Measurements from ENCODE around the gene FBRSL1.

GRCh38 chr12:132536102-132536876, 46.3 kb downstream of the FBRSL1 start:
- no peak for TF ChIP-seq BACH2 (CRISPR knock-in tag; IDR thresholded peaks at IDR 0.05; ENCODE audit: borderline replicate concordance)
- no peak for TF ChIP-seq TCF4 (CRISPR knock-in tag; IDR thresholded peaks at IDR 0.05; ENCODE audit: borderline replicate concordance)
- no peak for TF ChIP-seq ARNTL (CRISPR knock-in tag; IDR thresholded peaks at IDR 0.05; ENCODE audit: borderline replicate concordance, low read depth)
